Keratinocyte (primary cell): Measurements from ENCODE around the gene WDR27.

Experiments
- EZH2 ChIP-seq: IDR thresholded peaks from one replicate; pipeline ENCODE4 v1.6.1; 2012; ENCODE audit warnings: inconsistent platforms, mild to moderate bottlenecking, low read length, moderate library complexity
- TF ChIP-seq, protein P1 (sequence below), 3 experiments: IDR thresholded peaks in 1 of 3; conservative IDR thresholded peaks in 1 of 3; optimal IDR thresholded peaks in 1 of 3; 2 replicates in 2 of 3; 3 replicates in 1 of 3; pipeline versions ENCODE3 to v1.5.1; 2011; ENCODE audit warnings: low read length in 3 of 3, mild to moderate bottlenecking in 3 of 3, moderate library complexity in 2 of 3, control low read depth in 1 of 3, inconsistent platforms in 1 of 3; ENCODE audit not compliant: insufficient read depth in 2 of 3; ENCODE audit errors: extremely low read depth in 1 of 3

DNA sequence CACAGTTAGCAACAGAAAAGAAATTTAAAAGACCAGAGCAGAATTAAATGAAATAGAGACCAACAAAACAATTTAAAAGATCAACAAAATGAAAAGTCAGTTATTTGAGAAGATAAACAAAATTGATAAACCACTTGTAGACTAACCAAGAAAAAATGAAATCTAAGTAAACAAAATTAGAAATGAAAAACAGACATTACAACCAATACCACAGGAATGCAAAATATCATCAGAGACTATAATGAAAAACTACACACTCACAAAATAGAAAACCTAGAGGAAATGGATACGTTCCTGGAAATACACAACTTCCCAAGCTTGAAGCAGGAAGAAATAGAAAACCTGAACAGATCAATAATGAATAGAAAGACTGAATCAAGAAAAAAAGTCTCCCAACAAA lies 97.8 kb downstream of the WDR27 start:
- TF ChIP-seq EZH2: no peak
- TF ChIP-seq, protein P1, sequence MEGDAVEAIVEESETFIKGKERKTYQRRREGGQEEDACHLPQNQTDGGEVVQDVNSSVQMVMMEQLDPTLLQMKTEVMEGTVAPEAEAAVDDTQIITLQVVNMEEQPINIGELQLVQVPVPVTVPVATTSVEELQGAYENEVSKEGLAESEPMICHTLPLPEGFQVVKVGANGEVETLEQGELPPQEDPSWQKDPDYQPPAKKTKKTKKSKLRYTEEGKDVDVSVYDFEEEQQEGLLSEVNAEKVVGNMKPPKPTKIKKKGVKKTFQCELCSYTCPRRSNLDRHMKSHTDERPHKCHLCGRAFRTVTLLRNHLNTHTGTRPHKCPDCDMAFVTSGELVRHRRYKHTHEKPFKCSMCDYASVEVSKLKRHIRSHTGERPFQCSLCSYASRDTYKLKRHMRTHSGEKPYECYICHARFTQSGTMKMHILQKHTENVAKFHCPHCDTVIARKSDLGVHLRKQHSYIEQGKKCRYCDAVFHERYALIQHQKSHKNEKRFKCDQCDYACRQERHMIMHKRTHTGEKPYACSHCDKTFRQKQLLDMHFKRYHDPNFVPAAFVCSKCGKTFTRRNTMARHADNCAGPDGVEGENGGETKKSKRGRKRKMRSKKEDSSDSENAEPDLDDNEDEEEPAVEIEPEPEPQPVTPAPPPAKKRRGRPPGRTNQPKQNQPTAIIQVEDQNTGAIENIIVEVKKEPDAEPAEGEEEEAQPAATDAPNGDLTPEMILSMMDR (optimal IDR thresholded peaks at IDR 0.05 in 1 of 3, IDR thresholded peaks at IDR 0.05 in 1 of 3, conservative IDR thresholded peaks at IDR 0.05 in 1 of 3; ENCODE audit: extremely low read depth in 1 of 3, insufficient read depth in 2 of 3, low read length in 3 of 3): no peak
